ENCODE data around the gene EDC4. TPM values are rescaled to one million over a fixed set of nuclear protein-coding genes. Genes with fewer than 3 reads are reported as not detected.
"Not testable (repeated sequence)": the region's sequence is repeated elsewhere in the genome, so short reads cannot be mapped to it uniquely, and the experiment has no call there.

The EDC4 gene
- total and polyA plus RNA-seq, 8 donors, result 22.0 to 141 (median 42.0) TPM

DNA sequence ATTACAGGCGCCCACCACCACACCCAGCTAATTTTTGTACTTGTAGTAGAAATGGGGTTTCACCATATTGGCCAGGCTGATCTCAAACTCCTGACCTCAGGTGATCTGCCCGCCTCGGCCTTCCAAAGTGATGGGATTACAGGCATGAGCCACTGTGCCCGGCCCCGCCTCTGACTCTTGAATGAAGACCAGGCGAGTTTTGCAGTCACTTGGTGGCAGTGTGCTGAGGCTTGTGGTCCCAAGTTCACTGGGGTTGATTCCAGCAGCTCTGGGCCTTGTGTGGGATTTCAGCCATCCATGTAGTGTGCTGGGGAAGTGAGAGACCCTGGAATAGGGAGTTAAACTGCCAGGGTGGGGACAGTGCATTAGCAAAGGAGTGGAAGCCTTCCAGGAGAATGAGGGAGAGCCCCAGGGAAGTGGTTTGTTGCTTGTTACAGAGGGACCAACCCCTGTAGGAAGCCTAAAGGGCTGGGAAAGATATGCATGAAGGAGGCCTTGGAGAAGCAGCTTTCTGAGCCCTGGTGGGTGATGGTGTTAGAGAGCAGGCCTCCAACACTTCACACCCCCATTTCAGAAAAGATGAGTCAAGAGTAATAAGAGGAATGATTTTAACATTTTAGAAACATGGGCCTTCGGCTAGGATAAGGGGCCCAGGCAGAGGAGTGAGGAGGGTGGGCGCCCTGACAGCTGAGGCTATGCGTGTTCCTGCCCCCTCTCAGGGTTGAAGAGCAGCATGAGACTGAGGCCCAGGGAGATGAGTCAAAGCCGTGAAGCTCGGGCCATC is 34.7 kb downstream of the EDC4 start:
- 88 to 93% (median 92%) methylated on average over 11 of the region's 11 CpGs for WGBS, 5 donors
- peaks cover 0 to under 1% (median 0%) of the 10 kb centered on the region in 4 donors for H3K4me1 ChIP-seq
- no peak overlapping the region for H3K27ac ChIP-seq
- H3K36me3 ChIP-seq, result peaks cover 20 to 70% (median 53%) of the 10 kb centered on the region in 4 donors
- TF ChIP-seq POLR2AphosphoS5 (IDR thresholded peaks at IDR 0.05), result no peak
- no peak for TF ChIP-seq POLR2A (IDR thresholded peaks at IDR 0.05)
- TF ChIP-seq EP300 (IDR thresholded peaks at IDR 0.05), result no peak
- TF ChIP-seq, protein P1, sequence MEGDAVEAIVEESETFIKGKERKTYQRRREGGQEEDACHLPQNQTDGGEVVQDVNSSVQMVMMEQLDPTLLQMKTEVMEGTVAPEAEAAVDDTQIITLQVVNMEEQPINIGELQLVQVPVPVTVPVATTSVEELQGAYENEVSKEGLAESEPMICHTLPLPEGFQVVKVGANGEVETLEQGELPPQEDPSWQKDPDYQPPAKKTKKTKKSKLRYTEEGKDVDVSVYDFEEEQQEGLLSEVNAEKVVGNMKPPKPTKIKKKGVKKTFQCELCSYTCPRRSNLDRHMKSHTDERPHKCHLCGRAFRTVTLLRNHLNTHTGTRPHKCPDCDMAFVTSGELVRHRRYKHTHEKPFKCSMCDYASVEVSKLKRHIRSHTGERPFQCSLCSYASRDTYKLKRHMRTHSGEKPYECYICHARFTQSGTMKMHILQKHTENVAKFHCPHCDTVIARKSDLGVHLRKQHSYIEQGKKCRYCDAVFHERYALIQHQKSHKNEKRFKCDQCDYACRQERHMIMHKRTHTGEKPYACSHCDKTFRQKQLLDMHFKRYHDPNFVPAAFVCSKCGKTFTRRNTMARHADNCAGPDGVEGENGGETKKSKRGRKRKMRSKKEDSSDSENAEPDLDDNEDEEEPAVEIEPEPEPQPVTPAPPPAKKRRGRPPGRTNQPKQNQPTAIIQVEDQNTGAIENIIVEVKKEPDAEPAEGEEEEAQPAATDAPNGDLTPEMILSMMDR (IDR thresholded peaks at IDR 0.05), result no peak
- no peak for DNase-seq
- H3K4me3 ChIP-seq, result no peak overlapping the region
- H3K27me3 ChIP-seq, result no peaks in the 10 kb centered on the region
- no peaks in the 10 kb centered on the region for H3K9me3 ChIP-seq
- intact Hi-C loops (cut with DNase I; ENCODE audit: low total_unique reads), result no loop called here

DNA sequence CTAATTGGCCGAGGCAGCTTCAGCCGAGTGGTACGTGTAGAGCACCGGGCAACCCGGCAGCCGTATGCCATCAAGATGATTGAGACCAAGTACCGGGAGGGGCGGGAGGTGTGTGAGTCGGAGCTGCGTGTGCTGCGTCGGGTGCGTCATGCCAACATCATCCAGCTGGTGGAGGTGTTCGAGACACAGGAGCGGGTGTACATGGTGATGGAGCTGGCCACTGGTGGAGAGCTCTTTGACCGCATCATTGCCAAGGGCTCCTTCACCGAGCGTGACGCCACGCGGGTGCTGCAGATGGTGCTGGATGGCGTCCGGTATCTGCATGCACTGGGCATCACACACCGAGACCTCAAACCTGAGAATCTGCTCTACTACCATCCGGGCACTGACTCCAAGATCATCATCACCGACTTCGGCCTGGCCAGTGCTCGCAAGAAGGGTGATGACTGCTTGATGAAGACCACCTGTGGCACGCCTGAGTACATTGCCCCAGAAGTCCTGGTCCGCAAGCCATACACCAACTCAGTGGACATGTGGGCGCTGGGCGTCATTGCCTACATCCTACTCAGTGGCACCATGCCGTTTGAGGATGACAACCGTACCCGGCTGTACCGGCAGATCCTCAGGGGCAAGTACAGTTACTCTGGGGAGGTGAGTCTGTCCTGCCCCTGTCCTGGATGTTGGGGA is 36.3 kb downstream of the EDC4 start:
- 95 to 97% (median 96%) methylated on average over 26 to 36 of the region's 36 CpGs for WGBS, 5 donors
- intact Hi-C loops (cut with DNase I; ENCODE audit: low total_unique reads), result no loop called here

DNA sequence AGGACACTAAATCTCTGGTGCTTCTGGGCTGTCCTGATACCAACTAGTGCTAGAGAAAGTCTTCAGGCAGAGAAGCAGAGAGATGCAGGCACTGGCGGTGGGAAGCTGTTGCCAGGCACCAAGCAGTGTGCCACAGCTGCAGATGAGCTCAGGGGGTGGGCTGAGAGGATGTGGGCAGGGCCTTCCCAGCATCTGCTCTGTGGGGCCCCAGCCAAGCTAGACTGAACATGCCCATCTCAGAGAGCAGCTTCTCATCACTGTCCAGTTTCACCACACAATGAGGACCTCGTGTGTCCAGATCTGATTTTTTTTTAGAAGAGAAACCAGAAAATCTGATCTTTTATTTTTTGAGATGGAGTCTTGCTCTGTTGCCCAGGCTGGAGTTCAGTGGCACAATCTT is 37.3 kb downstream of the EDC4 start:
- H3K4me1 ChIP-seq, result peaks cover 0 to 8% (median 1%) of the 10 kb centered on the region in 4 donors
- H3K27ac ChIP-seq, result no peak overlapping the region
- no peaks in the 10 kb centered on the region for H3K9me3 ChIP-seq
- DNase-seq, result peak in 1 of 2 donors; percentile 62
- H3K36me3 ChIP-seq, result peaks cover 20 to 58% (median 50%) of the 10 kb centered on the region in 4 donors
- TF ChIP-seq EP300 (IDR thresholded peaks at IDR 0.05), result no peak
- TF ChIP-seq, protein P1 (IDR thresholded peaks at IDR 0.05), result no peak
- no peak for TF ChIP-seq POLR2A (IDR thresholded peaks at IDR 0.05)
- TF ChIP-seq POLR2AphosphoS5 (IDR thresholded peaks at IDR 0.05), result no peak
- intact Hi-C loops (cut with DNase I; ENCODE audit: low total_unique reads), result no loop called here
- WGBS, 5 donors, result 65 to 75% (median 68%) methylated on average over 2 of the region's 2 CpGs
- H3K4me3 ChIP-seq, result no peak overlapping the region
- no peaks in the 10 kb centered on the region for H3K27me3 ChIP-seq

More for the DNA sequence above, 36.3 kb downstream of the EDC4 start:
- Histone ChIP-seq H3K36me3 (peaks cover 20 to 61% (median 46%) of the 10 kb centered on the region in 4 donors), H3K27ac (no peak overlapping the region), H3K4me1 (no peaks in the 10 kb centered on the region), H3K4me3 (no peak overlapping the region), H3K9me3 (no peaks in the 10 kb centered on the region), H3K27me3 (no peaks in the 10 kb centered on the region)
- no peak for TF ChIP-seq POLR2AphosphoS5 (IDR thresholded peaks at IDR 0.05)
- no peak for TF ChIP-seq POLR2A (IDR thresholded peaks at IDR 0.05)
- TF ChIP-seq EP300 (IDR thresholded peaks at IDR 0.05), result no peak
- TF ChIP-seq, protein P1 (IDR thresholded peaks at IDR 0.05), result no peak
- DNase-seq, result no peak

DNA sequence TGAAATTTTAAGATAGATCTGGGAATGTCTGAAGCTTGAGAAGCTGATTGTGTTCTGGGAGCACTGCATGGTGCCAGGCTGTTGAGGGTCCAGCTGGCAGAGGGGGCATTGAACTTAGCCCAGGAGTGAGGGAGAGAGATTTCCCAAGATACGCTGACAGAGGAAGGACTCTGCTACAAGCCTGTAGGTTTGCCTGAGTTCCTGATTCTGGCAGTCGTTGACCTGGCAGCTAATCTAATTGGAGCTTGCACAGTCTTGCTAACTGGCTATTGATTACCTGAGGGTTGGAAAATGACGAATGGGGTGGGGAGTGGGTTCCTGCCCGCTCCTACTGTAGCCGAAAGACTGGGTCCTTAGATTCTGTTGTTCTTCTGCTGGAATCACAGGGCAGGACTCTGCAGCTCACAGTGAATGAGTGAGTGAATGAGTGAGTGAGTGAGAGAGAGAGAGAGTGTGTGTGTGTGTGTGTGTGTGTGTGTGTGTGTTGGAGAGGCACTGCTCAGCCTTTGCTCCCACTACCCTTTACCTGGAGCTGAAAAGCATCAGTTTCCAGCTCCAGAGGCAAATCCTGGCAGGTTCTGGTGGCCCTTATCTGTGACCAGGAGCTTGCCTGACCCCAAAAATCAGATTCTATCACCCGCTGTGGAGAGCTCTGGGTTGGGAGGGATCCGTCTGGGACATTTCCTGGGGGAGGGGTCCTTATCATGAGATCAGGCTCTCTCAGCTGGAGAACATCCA is 42.1 kb downstream of the EDC4 start:
- Histone ChIP-seq H3K27ac (no peak overlapping the region), H3K27me3 (no peaks in the 10 kb centered on the region), H3K36me3 (peaks cover 12 to 78% (median 67%) of the 10 kb centered on the region in 4 donors), H3K4me1 (peaks cover 6 to 40% (median 22%) of the 10 kb centered on the region in 4 donors), H3K4me3 (no peak overlapping the region), H3K9me3 (no peaks in the 10 kb centered on the region)
- WGBS, 5 donors, result 64 to 77% (median 69%) methylated on average over 6 to 7 of the region's 7 CpGs
- TF ChIP-seq POLR2AphosphoS5 (IDR thresholded peaks at IDR 0.05), result no peak
- TF ChIP-seq POLR2A (IDR thresholded peaks at IDR 0.05), result no peak
- TF ChIP-seq EP300 (IDR thresholded peaks at IDR 0.05), result no peak
- TF ChIP-seq, protein P1 (IDR thresholded peaks at IDR 0.05), result no peak
- DNase-seq, result no peak
- intact Hi-C loops (cut with DNase I; ENCODE audit: low total_unique reads), result no loop called here

DNA sequence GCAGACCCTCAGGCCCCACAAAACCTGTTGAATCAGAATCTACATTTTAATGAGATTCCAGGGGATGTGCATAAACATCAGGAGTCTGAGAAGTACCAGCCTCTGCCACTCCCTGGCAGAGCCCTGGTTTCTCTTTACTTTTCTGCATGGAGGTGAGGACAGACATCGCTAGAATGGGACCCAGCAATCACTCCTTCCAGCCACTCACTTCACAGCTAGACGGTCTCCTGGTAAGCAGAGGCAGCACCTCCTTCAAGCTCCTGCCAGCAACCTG is 42.6 kb downstream of the EDC4 start:
- H3K4me1 ChIP-seq, result peaks cover 6 to 40% (median 22%) of the 10 kb centered on the region in 4 donors
- peaks cover 8 to 78% (median 65%) of the 10 kb centered on the region in 4 donors for H3K36me3 ChIP-seq
- H3K9me3 ChIP-seq; DNase-seq; H3K27ac ChIP-seq; H3K4me3 ChIP-seq; H3K27me3 ChIP-seq; intact Hi-C loops (cut with DNase I; ENCODE audit: low total_unique reads): not testable (repeated sequence)
- 43 to 78% (median 67%) methylated on average over 1 to 2 of the region's 2 CpGs for WGBS, 5 donors

All from stomach (tissue), 9 donors.